Fibroblast of lung (primary cell): ENCODE measurements around the gene CCNC. TPM values are rescaled to one million over a fixed set of nuclear protein-coding genes. Genes with fewer than 3 reads are reported as not detected.

ENCODE experiments used
- DNase-seq, 2 donors: peaks; one replicate each; pipeline versions ENCODE4 v3.0.0 to v3.0.0-alpha.2; 2010; ENCODE audit warnings: low read depth in 2 of 2
- H2AFZ ChIP-seq: 2 replicates; pipeline ENCODE4 v1.5.1; 2012; ENCODE audit warnings: low read length, control low read depth, inconsistent platforms
- H3K27ac ChIP-seq: 2 replicates; pipeline ENCODE4 v1.5.1; 2011; ENCODE audit warnings: low read length, control low read depth; ENCODE audit not compliant: insufficient read depth
- H3K27me3 ChIP-seq: 2 replicates; pipeline ENCODE4 v1.5.1; 2011; ENCODE audit warnings: mild to moderate bottlenecking, low read length; ENCODE audit not compliant: control insufficient read depth, insufficient read depth
- H3K36me3 ChIP-seq: 2 replicates; pipeline ENCODE4 v1.5.1; 2011; ENCODE audit warnings: low read length; ENCODE audit not compliant: control insufficient read depth, insufficient read depth
- H3K4me1 ChIP-seq: 2 replicates; pipeline ENCODE4 v1.5.1; 2011; ENCODE audit warnings: low read length; ENCODE audit not compliant: control insufficient read depth, insufficient read depth; ENCODE audit errors: extremely low read depth
- H3K4me2 ChIP-seq: 2 replicates; pipeline ENCODE4 v1.5.1; 2011; ENCODE audit warnings: low read length, control low read depth; ENCODE audit not compliant: insufficient read depth; ENCODE audit errors: extremely low read depth
- H3K4me3 ChIP-seq, 4 experiments: fragments of 200-600 bp in 1 of 4; sonication (generic) in 1 of 4; replicated peaks in 1 of 4; 2 replicates each; pipeline ENCODE4 v1.5.1; 2011 to 2016; ENCODE audit warnings: low read length in 4 of 4, low read depth in 3 of 4, mild to moderate bottlenecking in 3 of 4, control low read depth in 2 of 4, inconsistent platforms in 1 of 4, mixed read lengths in 1 of 4; ENCODE audit not compliant: insufficient read depth in 1 of 4; ENCODE audit errors: control extremely low read depth in 1 of 4
- H3K79me2 ChIP-seq: 2 replicates; pipeline ENCODE4 v1.5.1; 2012; ENCODE audit warnings: mild to moderate bottlenecking, low read length, inconsistent platforms; ENCODE audit not compliant: control insufficient read depth, insufficient read depth
- H3K9ac ChIP-seq: 2 replicates; pipeline ENCODE4 v1.5.1; 2011; ENCODE audit warnings: mild to moderate bottlenecking, low read length, control low read depth; ENCODE audit not compliant: insufficient read depth
- H3K9me3 ChIP-seq: 2 replicates; pipeline ENCODE4 v1.5.1; 2012; ENCODE audit warnings: low read depth, low read length; ENCODE audit not compliant: control insufficient read depth, insufficient read depth
- H4K20me1 ChIP-seq: 2 replicates; pipeline ENCODE4 v1.5.1; 2011; ENCODE audit warnings: low read length; ENCODE audit not compliant: control insufficient read depth, insufficient read depth; ENCODE audit errors: extremely low read depth
- CTCF ChIP-seq, 2 donors: IDR thresholded peaks in 1 of 2; conservative IDR thresholded peaks in 1 of 2; 1 replicate in 1 of 2; 2 replicates in 1 of 2; pipeline ENCODE4 v1.5.1; 2011 to 2012; ENCODE audit warnings: low read length in 2 of 2, control low read depth in 1 of 2, inconsistent platforms in 1 of 2, low read depth in 1 of 2, mild to moderate bottlenecking in 1 of 2
- EZH2 ChIP-seq: IDR thresholded peaks from 2 replicates; pipeline ENCODE4 v1.5.1; 2012; ENCODE audit warnings: low read length, control low read depth, mild to moderate bottlenecking; ENCODE audit errors: missing control alignments
- polyA plus RNA-seq, 2 donors: library from polyadenylated mRNA; depleted of rRNA in 1 of 2; stranded (reverse) in 1 of 2; unstranded in 1 of 2; fragments of >200 nt; gene quantifications; 2 replicates each; pipeline ENCODE4 v1.2.1, GENCODE V29; 2011 to 2012; ENCODE audit warnings: missing spikeins in 1 of 2
- total RNA-seq: library from RNA; depleted of rRNA; stranded (reverse); fragments of >200 nt; gene quantifications from 2 replicates; pipeline ENCODE4 v1.2.1, GENCODE V29; 2014

The CCNC gene
- total and polyA plus RNA-seq, 2 donors (not counting 1 experiment from before 2014, with no cell fraction given) = 50.0 to 57.2 TPM

- no peak overlapping the region for H3K4me2 ChIP-seq
- H3K27me3 ChIP-seq = peaks cover 90% of the 10 kb centered on the region
- TF ChIP-seq CTCF (conservative IDR thresholded peaks at IDR 0.05 in 1 of 2, IDR thresholded peaks at IDR 0.05 in 1 of 2; ENCODE audit: low read depth in 1 of 2, low read length in 2 of 2) = no peak
- peak; percentile 83 for TF ChIP-seq EZH2
Observed at GRCh38 chr6:99608059-99608885, 39.8 kb upstream of the CCNC start.

GRCh38 chr6:99607416-99608036 is 39.1 kb upstream of the CCNC start:
- Histone ChIP-seq H3K4me2 (no peak overlapping the region), H3K79me2 (no peaks in the 10 kb centered on the region), H3K4me3 (no peak overlapping the region), H3K36me3 (no peaks in the 10 kb centered on the region), H3K27me3 (peaks cover 90% of the 10 kb centered on the region), H3K9me3 (no peaks in the 10 kb centered on the region), H3K4me1 (no peaks in the 10 kb centered on the region), H3K27ac (no peak overlapping the region), H4K20me1 (no peaks in the 10 kb centered on the region), H3K9ac (no peak overlapping the region), H2AFZ (no peak overlapping the region)
- no peak for TF ChIP-seq EZH2
- no peak for TF ChIP-seq CTCF (conservative IDR thresholded peaks at IDR 0.05 in 1 of 2, IDR thresholded peaks at IDR 0.05 in 1 of 2; ENCODE audit: low read depth in 1 of 2, low read length in 2 of 2)
- DNase-seq = no peak

More at GRCh38 chr6:99608059-99608885, 39.8 kb upstream of the CCNC start:
- DNase-seq = no peak
- H3K79me2 ChIP-seq = no peaks in the 10 kb centered on the region
- no peaks in the 10 kb centered on the region for H3K36me3 ChIP-seq
- H3K9me3 ChIP-seq = no peaks in the 10 kb centered on the region
- no peak overlapping the region for H3K9ac ChIP-seq
- H3K4me1 ChIP-seq = no peaks in the 10 kb centered on the region
- H4K20me1 ChIP-seq = no peaks in the 10 kb centered on the region
- H3K4me3 ChIP-seq = no peak overlapping the region
- H3K27ac ChIP-seq = no peak overlapping the region
- H2AFZ ChIP-seq = no peak overlapping the region

GRCh38 chr6:99606656-99607415 is 38.4 kb upstream of the CCNC start, which contains the start of gene PRDM13:
TSS of gene PRDM13 (plus strand) at chr6:99606833. CDS start at chr6:99607035, 202 bp downstream.
- Histone ChIP-seq H3K36me3 (no peaks in the 10 kb centered on the region), H2AFZ (no peak within 1 kb of the TSS)
- no peak for DNase-seq

More at GRCh38 chr6:99606656-99607415, 38.4 kb upstream of the CCNC start, which contains the start of gene PRDM13:
- Histone ChIP-seq H3K9me3 (no peaks in the 10 kb centered on the region), H4K20me1 (no peaks in the 10 kb centered on the region), H3K27me3 (peaks cover 89% of the 10 kb centered on the region), H3K4me2 (no peak within 1 kb of the TSS), H3K4me3 (no peak within 1 kb of the TSS), H3K27ac (no peak within 1 kb of the TSS), H3K9ac (no peak within 1 kb of the TSS), H3K79me2 (no peaks in the 10 kb centered on the region), H3K4me1 (no peaks in the 10 kb centered on the region)
- TF ChIP-seq CTCF (conservative IDR thresholded peaks at IDR 0.05 in 1 of 2, IDR thresholded peaks at IDR 0.05 in 1 of 2; ENCODE audit: low read depth in 1 of 2, low read length in 2 of 2) (no peak), EZH2 (peak; percentile 78)
